Endothelial cell of umbilical vein (primary cell): ENCODE results near the gene HOXA4. TPM values are rescaled to one million over a fixed set of nuclear protein-coding genes. Genes with fewer than 3 reads are reported as not detected.

Experiments used
- BruUV-seq: library from RNA; stranded (reverse); fragments of 400-500 nt; replicated peaks from 2 replicates; lab custom pipeline; 2021; lab: Mats Ljungman, UMichigan
- CTCF ChIA-PET: fragments of 300-600, 350-600 bp; sonication (Branson Sonifier 250); formaldehyde crosslinking; loops from one replicate; lab custom pipeline; 2021; ENCODE audit warnings: antibody characterized with exemption, inconsistent platforms; lab: Charles Lee
- POLR2A ChIA-PET: fragments of 300-600, 350-600 bp; sonication (Branson Sonifier 250); formaldehyde crosslinking; loops from one replicate; lab custom pipeline; 2021; ENCODE audit warnings: antibody characterized with exemption, inconsistent platforms; lab: Charles Lee
- DNase-seq: peaks from one replicate; pipeline ENCODE4 v3.0.0-alpha.2; 2011; ENCODE audit warnings: low read depth, low spot score
- FAIRE-seq: peaks from 2 replicates; lab custom pipeline; 2011; peaks lifted over from hg19 to GRCh38; lab: Jason Lieb, UNC
- H2AFZ ChIP-seq: 2 replicates; pipeline ENCODE4 v1.6.0; 2012; ENCODE audit warnings: low read depth, low read length, control low read depth, inconsistent platforms
- H3K27ac ChIP-seq: 2 replicates; pipeline ENCODE4 v1.5.1; 2011; ENCODE audit warnings: low read depth, mild to moderate bottlenecking, control low read depth, low read length, moderate library complexity; ENCODE audit not compliant: insufficient read depth
- H3K27me3 ChIP-seq, 2 experiments: 2 replicates each; pipeline versions ENCODE4 v1.6.0 to v1.6.1; 2011; ENCODE audit warnings: low read length in 2 of 2, mixed read lengths in 1 of 2; ENCODE audit not compliant: control insufficient read depth in 2 of 2, insufficient read depth in 2 of 2
- H3K36me3 ChIP-seq, 2 experiments: 2 replicates in 1 of 2; 3 replicates in 1 of 2; pipeline ENCODE4 v1.5.1; 2011; ENCODE audit warnings: low read length in 2 of 2, mild to moderate bottlenecking in 1 of 2, moderate library complexity in 1 of 2; ENCODE audit not compliant: control insufficient read depth in 2 of 2, insufficient read depth in 2 of 2; ENCODE audit errors: extremely low read depth in 1 of 2
- H3K4me1 ChIP-seq: 3 replicates; pipeline ENCODE4 v1.5.1; 2011; ENCODE audit warnings: mild to moderate bottlenecking, low read length; ENCODE audit not compliant: control insufficient read depth, insufficient read depth; ENCODE audit errors: extremely low read depth
- H3K4me2 ChIP-seq: 2 replicates; pipeline ENCODE4 v1.6.1; 2011; ENCODE audit warnings: low read length, control low read depth, mixed read lengths; ENCODE audit not compliant: insufficient read depth
- H3K4me3 ChIP-seq, 3 experiments: fragments of 200-600 bp in 1 of 3; sonication (generic), shearing (Covaris generic) in 1 of 3; replicated peaks in 1 of 3; 2 replicates each; pipeline ENCODE4 v1.5.1; 2011 to 2016; ENCODE audit warnings: control low read depth in 3 of 3, low read length in 3 of 3, mild to moderate bottlenecking in 2 of 3, inconsistent platforms in 1 of 3, low read depth in 1 of 3, moderate library complexity in 1 of 3; ENCODE audit not compliant: insufficient read depth in 1 of 3
- H3K79me2 ChIP-seq: 2 replicates; pipeline ENCODE4 v1.6.0; 2012; ENCODE audit warnings: low read length, inconsistent platforms; ENCODE audit not compliant: control insufficient read depth, insufficient read depth
- H3K9ac ChIP-seq: replicated peaks from 2 replicates; pipeline ENCODE3; 2011; ENCODE audit warnings: low read length, control low read depth; ENCODE audit not compliant: insufficient read depth; ENCODE audit errors: extremely low read depth
- H3K9me1 ChIP-seq: replicated peaks from 3 replicates; pipeline ENCODE4 v1.6.0; 2011; ENCODE audit warnings: mild to moderate bottlenecking, low read length; ENCODE audit not compliant: control insufficient read depth, insufficient read depth; ENCODE audit errors: extremely low read depth
- H3K9me3 ChIP-seq: replicated peaks from 2 replicates; pipeline ENCODE4 v1.5.1; 2012; ENCODE audit warnings: low read length, inconsistent platforms; ENCODE audit not compliant: control insufficient read depth, insufficient read depth
- H4K20me1 ChIP-seq: replicated peaks from 2 replicates; pipeline ENCODE3; 2011; ENCODE audit warnings: mild to moderate bottlenecking, low read length; ENCODE audit not compliant: control insufficient read depth, insufficient read depth; ENCODE audit errors: extremely low read depth
- CTCF ChIP-seq, 2 donors: IDR thresholded peaks; 1 replicate in 1 of 2; 2 replicates in 1 of 2; pipeline ENCODE4 v1.5.1; 2011; ENCODE audit warnings: low read length in 2 of 2, mild to moderate bottlenecking in 2 of 2, moderate library complexity in 2 of 2, control low read depth in 1 of 2, inconsistent platforms in 1 of 2, low read depth in 1 of 2; ENCODE audit not compliant: insufficient read depth in 1 of 2; ENCODE audit errors: extremely low read depth in 1 of 2
- EZH2 ChIP-seq: IDR thresholded peaks from 2 replicates; pipeline ENCODE4 v1.6.1; 2012; ENCODE audit warnings: borderline replicate concordance, low read depth, mild to moderate bottlenecking, moderate library complexity, low read length, inconsistent platforms; ENCODE audit not compliant: severe bottlenecking
- FOS ChIP-seq: IDR thresholded peaks from 2 replicates; pipeline ENCODE4 v1.6.1; 2011; ENCODE audit warnings: mild to moderate bottlenecking, low read length, moderate library complexity, borderline replicate concordance; ENCODE audit not compliant: insufficient read depth
- GATA2 ChIP-seq: IDR thresholded peaks from 2 replicates; pipeline ENCODE4 v1.7.0; 2011; ENCODE audit warnings: low read depth, mild to moderate bottlenecking, moderate library complexity, mixed read lengths, low read length; ENCODE audit not compliant: insufficient read length, insufficient read depth
- JUN ChIP-seq: IDR thresholded peaks from 2 replicates; pipeline ENCODE4 v1.6.1; 2011; ENCODE audit warnings: borderline replicate concordance, low read depth; ENCODE audit not compliant: insufficient read length, insufficient read depth
- MAX ChIP-seq: IDR thresholded peaks from 2 replicates; pipeline ENCODE4 v1.6.1; 2011; ENCODE audit not compliant: insufficient read depth, insufficient read length
- MYC ChIP-seq: IDR thresholded peaks from one replicate; pipeline ENCODE4 v1.6.1; 2011; ENCODE audit warnings: mild to moderate bottlenecking, low read depth, low read length
- POLR2A ChIP-seq: IDR thresholded peaks from 2 replicates; pipeline ENCODE4 v1.6.1; 2012; ENCODE audit warnings: low read depth, mild to moderate bottlenecking, control low read depth, low read length
- POLR2AphosphoS5 ChIP-seq: IDR thresholded peaks from 2 replicates; pipeline ENCODE4 v1.6.1; 2012; ENCODE audit warnings: low read depth, mild to moderate bottlenecking, control low read depth, low read length, moderate library complexity; ENCODE audit not compliant: insufficient read depth
- dilution Hi-C: fragments of 300-500 bp; cut with MboI; formaldehyde crosslinking; loops from one replicate; pipeline ENCODE4 v1.15.0; 2019; ENCODE audit warnings: low sequenced_read_pairs; ENCODE audit not compliant: extremely low pct_ligation_motif_present
- intact Hi-C: fragments of 100-400 bp; cut with micrococcal nuclease; formaldehyde crosslinking; loops from one replicate; pipeline ENCODE4 v1.10.0; 2022
- polyA plus RNA-seq, 4 experiments: library from polyadenylated mRNA; depleted of rRNA in 3 of 4; stranded (reverse) in 3 of 4; unstranded in 1 of 4; fragments of >200 nt; gene quantifications; 2 replicates each; pipeline versions ENCODE4 v1.2.1 to v1.2.3, GENCODE V29; 2011 to 2012; ENCODE audit warnings: missing spikeins in 1 of 4
- total RNA-seq: library from RNA; stranded (reverse); gene quantifications from 2 replicates; pipeline ENCODE4 v1.2.3, GENCODE V29; 2021

The HOXA4 gene
- total and polyA plus RNA-seq, 2 donors (not counting 3 experiments of a cell fraction or from before 2014, with no cell fraction given), result 4.9 to 8.1 TPM

- Histone ChIP-seq H3K4me2 (peak overlapping the region; percentile 76), H3K9me3 (no peaks in the 10 kb centered on the region), H3K27ac (peak overlapping the region; percentile 64), H3K36me3 (peaks cover 0 to 19% of the 10 kb centered on the region in 2 experiments), H3K9me1 (no peaks in the 10 kb centered on the region), H3K4me1 (peaks cover 73% of the 10 kb centered on the region), H3K4me3 (peak overlapping the region in 1 of 3 experiments; percentile 23), H3K79me2 (peaks cover 97% of the 10 kb centered on the region), H3K9ac (peak overlapping the region; percentile 47), H4K20me1 (no peaks in the 10 kb centered on the region), H2AFZ (no peak overlapping the region), H3K27me3 (no peaks in the 10 kb centered on the region)
- dilution Hi-C loops, result no loop called here
- intact Hi-C loops, result loop anchor here (1.0 to 5.0 kb wide), 3 partner anchors 21 to 692 kb away; partner anchors contain the start of gene HOXA9
- ChIA-PET POLR2A (interaction anchor here (1.3 to 1.6 kb wide), 2 partner anchors 16 to 21 kb away, joined by 3 to 4 read pairs; partner anchors contain the start of gene HOXA9), CTCF (interaction anchor here (0.7 to 7.0 kb wide), 21 partner anchors 8 to 775 kb away, joined by 3 to 72 read pairs (median 8); partner anchors contain the start of genes HOXA3 and HOXA7)
- no TSS peak for BruUV-seq
- no peak for FAIRE-seq
- TF ChIP-seq MYC (no peak), JUN (no peak), FOS (no peak), CTCF (IDR thresholded peaks at IDR 0.05; ENCODE audit: extremely low read depth in 1 of 2, insufficient read depth in 1 of 2, low read depth in 1 of 2, low read length in 2 of 2) (no peak), MAX (no peak), POLR2A (no peak), POLR2AphosphoS5 (no peak), EZH2 (no peak), GATA2 (no peak)
- no peak for DNase-seq
Measured at GRCh38 chr7:27144781-27145164, 14.2 kb upstream of the HOXA4 start.
